GM12878 (cell line): ENCODE data around the gene LHFPL3. TPM values are rescaled to one million over a fixed set of nuclear protein-coding genes. Genes with fewer than 3 reads are reported as not detected.

Experiments used
- ATAC-seq: fragments of 200-7000 bp; cut with Tn5 transposase; 3 replicates; pipeline ENCODE4 v1.9.1; 2020; ENCODE audit warnings: mild to moderate bottlenecking, moderate library complexity
- BruUV-seq: library from RNA; stranded (reverse); fragments of 400-500 nt; replicated peaks from 2 replicates; lab custom pipeline; 2021; lab: Mats Ljungman, UMichigan
- CTCF ChIA-PET: fragments of 300-600 bp; sonication (Branson Sonifier 250); formaldehyde crosslinking; extraction: SDS; loops from one replicate; lab custom pipeline; 2021; ENCODE audit warnings: inconsistent platforms; lab: Yijun Ruan, JAX
- POLR2A ChIA-PET: fragments of 350-600 bp; formaldehyde crosslinking; extraction: SDS; loops from one replicate; lab custom pipeline; 2021; ENCODE audit warnings: inconsistent platforms; lab: Charles Lee
- RAD21 ChIA-PET: fragments of 300-600 bp; sonication (Branson Sonifier 250); formaldehyde crosslinking; loops from one replicate; lab custom pipeline; 2023; ENCODE audit warnings: antibody characterized with exemption; ENCODE audit not compliant: unreplicated experiment; lab: Charles Lee
- SMC1A ChIA-PET: fragments of 300-600 bp; sonication (Branson Sonifier 250); formaldehyde crosslinking; loops from one replicate; lab custom pipeline; 2023; ENCODE audit not compliant: unreplicated experiment, uncharacterized antibody; lab: Charles Lee
- DNase-seq: peaks from one replicate; pipeline ENCODE4 v3.0.0-alpha.2; 2011; ENCODE audit warnings: low read depth, low spot score
- FAIRE-seq: peaks from 3 replicates; lab custom pipeline; 2011; peaks lifted over from hg19 to GRCh38; lab: Jason Lieb, UNC
- H2AFZ ChIP-seq: 2 replicates; pipeline ENCODE4 v1.6.0; 2011; ENCODE audit warnings: low read depth, low read length, control low read depth; ENCODE audit not compliant: control insufficient read depth
- H3K27ac ChIP-seq: 2 replicates; pipeline ENCODE4 v1.5.1; 2011; ENCODE audit warnings: control low read depth; ENCODE audit not compliant: control insufficient read depth, insufficient read depth
- H3K27me3 ChIP-seq, 2 experiments: replicated peaks in 1 of 2; 2 replicates each; pipeline versions ENCODE4 v1.6.0 to v1.6.1; 2011; ENCODE audit warnings: low read length in 1 of 2; ENCODE audit not compliant: control insufficient read depth in 2 of 2, insufficient read depth in 2 of 2
- H3K36me3 ChIP-seq, 2 experiments: 2 replicates each; pipeline ENCODE4 v1.5.1; 2011; ENCODE audit warnings: low read length in 1 of 2; ENCODE audit not compliant: control insufficient read depth in 2 of 2, insufficient read depth in 2 of 2
- H3K4me1 ChIP-seq: 2 replicates; pipeline ENCODE4 v1.6.1; 2011; ENCODE audit warnings: mild to moderate bottlenecking, low read length, moderate library complexity, mixed read lengths; ENCODE audit not compliant: control insufficient read depth, insufficient read depth
- H3K4me2 ChIP-seq: 2 replicates; pipeline ENCODE4 v1.6.0; 2011; ENCODE audit warnings: control low read depth; ENCODE audit not compliant: control insufficient read depth, insufficient read depth
- H3K4me3 ChIP-seq: fragments of 200-600 bp; sonication (generic); 2 replicates; pipeline ENCODE4 v1.5.1; 2016
- H3K79me2 ChIP-seq: 2 replicates; pipeline ENCODE4 v1.6.0; 2011; ENCODE audit warnings: low read length; ENCODE audit not compliant: control insufficient read depth, insufficient read depth
- H3K9ac ChIP-seq: 2 replicates; pipeline ENCODE4 v1.8.0; 2011; ENCODE audit warnings: low read length, control low read depth, mixed read lengths; ENCODE audit not compliant: control insufficient read depth, insufficient read depth
- H3K9me3 ChIP-seq: replicated peaks from 3 replicates; pipeline ENCODE4 v1.5.1; 2011; ENCODE audit warnings: mild to moderate bottlenecking, low read length; ENCODE audit not compliant: control insufficient read depth, insufficient read depth
- H4K20me1 ChIP-seq: 2 replicates; pipeline ENCODE4 v1.6.0; 2011; ENCODE audit not compliant: control insufficient read depth, insufficient read depth
- CEBPB ChIP-seq, 2 experiments: fragments of 150-350 bp in 1 of 2; IDR thresholded peaks; 2 replicates each; pipeline ENCODE4 v1.6.1; 2012 to 2014; ENCODE audit warnings: low read depth in 2 of 2, low read length in 2 of 2, borderline replicate concordance in 1 of 2, inconsistent platforms in 1 of 2
- CREM ChIP-seq: IDR thresholded peaks from 2 replicates; pipeline ENCODE4 v1.6.1; 2014; ENCODE audit warnings: antibody characterized with exemption, low read depth
- FOXK2 ChIP-seq: fragments of 450-650 bp; IDR thresholded peaks from 2 replicates; pipeline ENCODE4 v1.6.1; 2017; ENCODE audit warnings: mild to moderate bottlenecking, moderate library complexity
- IKZF1 ChIP-seq: fragments of 450-650 bp; conservative IDR thresholded peaks from 2 replicates; pipeline ENCODE4 v1.6.1; 2017; ENCODE audit warnings: antibody characterized with exemption, mild to moderate bottlenecking
- MEF2A ChIP-seq: IDR thresholded peaks from 2 replicates; pipeline ENCODE4 v1.6.1; 2011; ENCODE audit warnings: low read depth, mild to moderate bottlenecking, low read length, moderate library complexity; ENCODE audit not compliant: insufficient read depth
- NRF1 ChIP-seq: conservative IDR thresholded peaks from 2 replicates; pipeline ENCODE4 v1.6.1; 2011; ENCODE audit warnings: mild to moderate bottlenecking, low read depth, low read length, improper control_type of control experiment
- RAD21 ChIP-seq: IDR thresholded peaks from 2 replicates; pipeline ENCODE4 v1.6.1; 2011; ENCODE audit warnings: mild to moderate bottlenecking, low read depth, low read length, moderate library complexity; ENCODE audit not compliant: insufficient read depth
- RBBP5 ChIP-seq: fragments of 200-600 bp; sonication (generic); conservative IDR thresholded peaks from 2 replicates; pipeline ENCODE4 v1.6.1; 2016
- SREBF1 ChIP-seq: IDR thresholded peaks from 2 replicates; pipeline ENCODE4 v1.6.1; 2012; ENCODE audit warnings: mild to moderate bottlenecking, low read length
- SRF ChIP-seq, 2 experiments: IDR thresholded peaks; 2 replicates each; pipeline ENCODE4 v1.6.1; 2011; ENCODE audit warnings: low read depth in 2 of 2, low read length in 2 of 2, mild to moderate bottlenecking in 1 of 2, moderate library complexity in 1 of 2
- in situ Hi-C: fragments of 300-500 bp; cut with MboI; formaldehyde crosslinking; loops from 9 replicates; pipeline ENCODE4 v1.14.3; 2018; ENCODE audit warnings: mixed read lengths
- intact Hi-C: fragments of 100-400 bp; cut with micrococcal nuclease; formaldehyde crosslinking; loops from one replicate; pipeline ENCODE4 v1.14.2; 2022; ENCODE audit not compliant: unreplicated experiment
- polyA plus RNA-seq, 11 experiments: library from polyadenylated mRNA; depleted of rRNA in 4 of 11; unstranded in 6 of 11; stranded (reverse) in 5 of 11; fragments of >200 nt; fragmentation: Nextera tagmentation in 4 of 11; fragmentation: Illumina TruSeq in 1 of 11; extraction: Ambion mirVana in 4 of 11; extraction: Trizol in 1 of 11; gene quantifications; 1 replicate in 1 of 11; 2 replicates in 10 of 11; pipeline versions ENCODE4 v1.2.1 to v1.2.3, GENCODE V29; 2011 to 2016; ENCODE audit warnings: inconsistent platforms in 2 of 11, missing spikeins in 2 of 11, low read depth in 1 of 11
- total RNA-seq, 4 experiments: library from RNA; depleted of rRNA in 3 of 4; stranded (reverse); fragments of >200 nt in 3 of 4; fragmentation: Illumina TruSeq in 1 of 4; extraction: Trizol in 1 of 4; gene quantifications; 2 replicates each; pipeline versions ENCODE4 v1.2.1 to v1.2.3, GENCODE V29; 2013 to 2021
- TF ChIP-seq, protein P1 (sequence below): fragments of 450-650 bp; IDR thresholded peaks from 2 replicates; pipeline ENCODE4 v1.6.1; 2017; ENCODE audit warnings: mild to moderate bottlenecking, moderate library complexity
- TF ChIP-seq, protein P2 (sequence below): IDR thresholded peaks from 2 replicates; pipeline ENCODE4 v1.6.1; 2012; ENCODE audit warnings: low read depth, low read length, improper control_type of control experiment
- TF ChIP-seq, protein P3 (sequence below): fragments of 450-650 bp; IDR thresholded peaks from 2 replicates; pipeline ENCODE4 v1.6.1; 2017; ENCODE audit warnings: low read depth, mild to moderate bottlenecking, moderate library complexity
- TF ChIP-seq, protein P4 (sequence below): fragments of 450-650 bp; IDR thresholded peaks from 2 replicates; pipeline ENCODE4 v1.6.1; 2016; ENCODE audit warnings: mild to moderate bottlenecking, moderate library complexity, borderline replicate concordance

Gene LHFPL3
- total and polyA plus RNA-seq, 10 of the 15 experiments (the other 5 are each of a cell fraction or from before 2014, with no cell fraction given), result 0.09 TPM; not detected in 9

DNA sequence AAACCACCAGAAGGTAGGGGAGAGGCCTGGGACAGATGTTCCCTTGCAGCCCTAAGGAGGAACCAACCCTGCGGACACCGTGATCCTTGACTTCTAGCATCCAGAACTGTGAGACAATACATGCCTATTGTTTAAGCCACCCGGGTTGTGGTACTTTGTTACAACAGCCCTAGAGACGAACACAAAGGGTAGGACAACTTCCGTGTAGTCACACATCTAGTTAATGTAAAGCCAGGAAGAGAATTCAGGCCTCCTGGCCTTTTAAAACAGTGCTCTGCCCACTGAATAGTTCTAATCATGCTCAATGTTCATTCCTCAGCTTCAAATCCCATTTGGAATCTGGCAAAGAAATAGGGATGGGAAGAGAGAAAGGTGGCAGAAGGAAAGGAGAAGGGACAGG is 445.4 kb downstream of the LHFPL3 start (continued):
- TF ChIP-seq, protein P1, sequence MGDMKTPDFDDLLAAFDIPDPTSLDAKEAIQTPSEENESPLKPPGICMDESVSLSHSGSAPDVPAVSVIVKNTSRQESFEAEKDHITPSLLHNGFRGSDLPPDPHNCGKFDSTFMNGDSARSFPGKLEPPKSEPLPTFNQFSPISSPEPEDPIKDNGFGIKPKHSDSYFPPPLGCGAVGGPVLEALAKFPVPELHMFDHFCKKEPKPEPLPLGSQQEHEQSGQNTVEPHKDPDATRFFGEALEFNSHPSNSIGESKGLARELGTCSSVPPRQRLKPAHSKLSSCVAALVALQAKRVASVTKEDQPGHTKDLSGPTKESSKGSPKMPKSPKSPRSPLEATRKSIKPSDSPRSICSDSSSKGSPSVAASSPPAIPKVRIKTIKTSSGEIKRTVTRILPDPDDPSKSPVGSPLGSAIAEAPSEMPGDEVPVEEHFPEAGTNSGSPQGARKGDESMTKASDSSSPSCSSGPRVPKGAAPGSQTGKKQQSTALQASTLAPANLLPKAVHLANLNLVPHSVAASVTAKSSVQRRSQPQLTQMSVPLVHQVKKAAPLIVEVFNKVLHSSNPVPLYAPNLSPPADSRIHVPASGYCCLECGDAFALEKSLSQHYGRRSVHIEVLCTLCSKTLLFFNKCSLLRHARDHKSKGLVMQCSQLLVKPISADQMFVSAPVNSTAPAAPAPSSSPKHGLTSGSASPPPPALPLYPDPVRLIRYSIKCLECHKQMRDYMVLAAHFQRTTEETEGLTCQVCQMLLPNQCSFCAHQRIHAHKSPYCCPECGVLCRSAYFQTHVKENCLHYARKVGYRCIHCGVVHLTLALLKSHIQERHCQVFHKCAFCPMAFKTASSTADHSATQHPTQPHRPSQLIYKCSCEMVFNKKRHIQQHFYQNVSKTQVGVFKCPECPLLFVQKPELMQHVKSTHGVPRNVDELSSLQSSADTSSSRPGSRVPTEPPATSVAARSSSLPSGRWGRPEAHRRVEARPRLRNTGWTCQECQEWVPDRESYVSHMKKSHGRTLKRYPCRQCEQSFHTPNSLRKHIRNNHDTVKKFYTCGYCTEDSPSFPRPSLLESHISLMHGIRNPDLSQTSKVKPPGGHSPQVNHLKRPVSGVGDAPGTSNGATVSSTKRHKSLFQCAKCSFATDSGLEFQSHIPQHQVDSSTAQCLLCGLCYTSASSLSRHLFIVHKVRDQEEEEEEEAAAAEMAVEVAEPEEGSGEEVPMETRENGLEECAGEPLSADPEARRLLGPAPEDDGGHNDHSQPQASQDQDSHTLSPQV, result no peak
- TF ChIP-seq RBBP5 (no peak), MEF2A (no peak), SRF (IDR thresholded peaks at IDR 0.05; ENCODE audit: low read depth in 2 of 2, low read length in 2 of 2) (no peak), SREBF1 (no peak), NRF1 (no peak), CREM (no peak), FOXK2 (no peak), RAD21 (no peak)
- TF ChIP-seq, protein P2, sequence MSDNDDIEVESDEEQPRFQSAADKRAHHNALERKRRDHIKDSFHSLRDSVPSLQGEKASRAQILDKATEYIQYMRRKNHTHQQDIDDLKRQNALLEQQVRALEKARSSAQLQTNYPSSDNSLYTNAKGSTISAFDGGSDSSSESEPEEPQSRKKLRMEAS, result no peak

- no peak for FAIRE-seq
- H3K27ac ChIP-seq, result no peak overlapping the region
- ATAC-seq, result no peak
- no peaks in the 10 kb centered on the region for H4K20me1 ChIP-seq
- no peak overlapping the region for H3K4me2 ChIP-seq
- ChIA-PET RAD21 (no interaction called here), CTCF (interaction anchor here (0.6 kb wide), 1 partner anchor 72 kb away, joined by 3 read pairs; no protein-coding TSS in a partner anchor), SMC1A (interaction anchor here (0.7 kb wide), 2 partner anchors 18 to 69 kb away, joined by 3 read pairs; no protein-coding TSS in a partner anchor), POLR2A (no interaction called here)
- no peak for DNase-seq
- no peak overlapping the region for H3K4me3 ChIP-seq
- no peaks in the 10 kb centered on the region for H3K9me3 ChIP-seq
- BruUV-seq, result no TSS peak
- no peaks in the 10 kb centered on the region for H3K79me2 ChIP-seq
- H2AFZ ChIP-seq, result no peak overlapping the region
- in situ Hi-C loops, result no loop called here
- intact Hi-C loops, result no loop called here
- no peaks in the 10 kb centered on the region for H3K4me1 ChIP-seq
- no peak overlapping the region for H3K9ac ChIP-seq
- H3K27me3 ChIP-seq, result no peaks in the 10 kb centered on the region; a peak in 1 of 4 replicates
- no peaks in the 10 kb centered on the region for H3K36me3 ChIP-seq
- TF ChIP-seq, protein P3, sequence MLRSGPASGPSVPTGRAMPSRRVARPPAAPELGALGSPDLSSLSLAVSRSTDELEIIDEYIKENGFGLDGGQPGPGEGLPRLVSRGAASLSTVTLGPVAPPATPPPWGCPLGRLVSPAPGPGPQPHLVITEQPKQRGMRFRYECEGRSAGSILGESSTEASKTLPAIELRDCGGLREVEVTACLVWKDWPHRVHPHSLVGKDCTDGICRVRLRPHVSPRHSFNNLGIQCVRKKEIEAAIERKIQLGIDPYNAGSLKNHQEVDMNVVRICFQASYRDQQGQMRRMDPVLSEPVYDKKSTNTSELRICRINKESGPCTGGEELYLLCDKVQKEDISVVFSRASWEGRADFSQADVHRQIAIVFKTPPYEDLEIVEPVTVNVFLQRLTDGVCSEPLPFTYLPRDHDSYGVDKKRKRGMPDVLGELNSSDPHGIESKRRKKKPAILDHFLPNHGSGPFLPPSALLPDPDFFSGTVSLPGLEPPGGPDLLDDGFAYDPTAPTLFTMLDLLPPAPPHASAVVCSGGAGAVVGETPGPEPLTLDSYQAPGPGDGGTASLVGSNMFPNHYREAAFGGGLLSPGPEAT, result no peak
- TF ChIP-seq CEBPB (IDR thresholded peaks at IDR 0.05; ENCODE audit: borderline replicate concordance in 1 of 2, low read depth in 2 of 2, low read length in 2 of 2) (no peak), IKZF1 (no peak)
- TF ChIP-seq, protein P4, sequence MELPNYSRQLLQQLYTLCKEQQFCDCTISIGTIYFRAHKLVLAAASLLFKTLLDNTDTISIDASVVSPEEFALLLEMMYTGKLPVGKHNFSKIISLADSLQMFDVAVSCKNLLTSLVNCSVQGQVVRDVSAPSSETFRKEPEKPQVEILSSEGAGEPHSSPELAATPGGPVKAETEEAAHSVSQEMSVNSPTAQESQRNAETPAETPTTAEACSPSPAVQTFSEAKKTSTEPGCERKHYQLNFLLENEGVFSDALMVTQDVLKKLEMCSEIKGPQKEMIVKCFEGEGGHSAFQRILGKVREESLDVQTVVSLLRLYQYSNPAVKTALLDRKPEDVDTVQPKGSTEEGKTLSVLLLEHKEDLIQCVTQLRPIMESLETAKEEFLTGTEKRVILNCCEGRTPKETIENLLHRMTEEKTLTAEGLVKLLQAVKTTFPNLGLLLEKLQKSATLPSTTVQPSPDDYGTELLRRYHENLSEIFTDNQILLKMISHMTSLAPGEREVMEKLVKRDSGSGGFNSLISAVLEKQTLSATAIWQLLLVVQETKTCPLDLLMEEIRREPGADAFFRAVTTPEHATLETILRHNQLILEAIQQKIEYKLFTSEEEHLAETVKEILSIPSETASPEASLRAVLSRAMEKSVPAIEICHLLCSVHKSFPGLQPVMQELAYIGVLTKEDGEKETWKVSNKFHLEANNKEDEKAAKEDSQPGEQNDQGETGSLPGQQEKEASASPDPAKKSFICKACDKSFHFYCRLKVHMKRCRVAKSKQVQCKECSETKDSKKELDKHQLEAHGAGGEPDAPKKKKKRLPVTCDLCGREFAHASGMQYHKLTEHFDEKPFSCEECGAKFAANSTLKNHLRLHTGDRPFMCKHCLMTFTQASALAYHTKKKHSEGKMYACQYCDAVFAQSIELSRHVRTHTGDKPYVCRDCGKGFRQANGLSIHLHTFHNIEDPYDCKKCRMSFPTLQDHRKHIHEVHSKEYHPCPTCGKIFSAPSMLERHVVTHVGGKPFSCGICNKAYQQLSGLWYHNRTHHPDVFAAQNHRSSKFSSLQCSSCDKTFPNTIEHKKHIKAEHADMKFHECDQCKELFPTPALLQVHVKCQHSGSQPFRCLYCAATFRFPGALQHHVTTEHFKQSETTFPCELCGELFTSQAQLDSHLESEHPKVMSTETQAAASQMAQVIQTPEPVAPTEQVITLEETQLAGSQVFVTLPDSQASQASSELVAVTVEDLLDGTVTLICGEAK, result no peak
These were observed 447.1 kb downstream of the LHFPL3 start for GRCh38 chr7:104775531-104775930.
